ENCODE data around the gene COLEC11.
A peak's percentile ranks its signal among the peaks of the same experiment; 100 is the strongest.
"Not testable (repeated sequence)": the region's sequence is repeated elsewhere in the genome, so short reads cannot be mapped to it uniquely, and the experiment has no call there.

Gene COLEC11

GRCh38 chr2:3563521-3563976 lies 31.4 kb upstream of the COLEC11 start:
- in situ Hi-C loops (cut with MboI; ENCODE audit: low sequenced_read_pairs, unreplicated experiment): no loop called here
- TF ChIP-seq, protein P1, sequence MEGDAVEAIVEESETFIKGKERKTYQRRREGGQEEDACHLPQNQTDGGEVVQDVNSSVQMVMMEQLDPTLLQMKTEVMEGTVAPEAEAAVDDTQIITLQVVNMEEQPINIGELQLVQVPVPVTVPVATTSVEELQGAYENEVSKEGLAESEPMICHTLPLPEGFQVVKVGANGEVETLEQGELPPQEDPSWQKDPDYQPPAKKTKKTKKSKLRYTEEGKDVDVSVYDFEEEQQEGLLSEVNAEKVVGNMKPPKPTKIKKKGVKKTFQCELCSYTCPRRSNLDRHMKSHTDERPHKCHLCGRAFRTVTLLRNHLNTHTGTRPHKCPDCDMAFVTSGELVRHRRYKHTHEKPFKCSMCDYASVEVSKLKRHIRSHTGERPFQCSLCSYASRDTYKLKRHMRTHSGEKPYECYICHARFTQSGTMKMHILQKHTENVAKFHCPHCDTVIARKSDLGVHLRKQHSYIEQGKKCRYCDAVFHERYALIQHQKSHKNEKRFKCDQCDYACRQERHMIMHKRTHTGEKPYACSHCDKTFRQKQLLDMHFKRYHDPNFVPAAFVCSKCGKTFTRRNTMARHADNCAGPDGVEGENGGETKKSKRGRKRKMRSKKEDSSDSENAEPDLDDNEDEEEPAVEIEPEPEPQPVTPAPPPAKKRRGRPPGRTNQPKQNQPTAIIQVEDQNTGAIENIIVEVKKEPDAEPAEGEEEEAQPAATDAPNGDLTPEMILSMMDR (IDR thresholded peaks at IDR 0.05; ENCODE audit: borderline replicate concordance, control extremely low read depth, extremely low read depth, insufficient read depth, missing control alignments): no peak
- DNase-seq (ENCODE audit: low spot score): peak; percentile 63

DNA sequence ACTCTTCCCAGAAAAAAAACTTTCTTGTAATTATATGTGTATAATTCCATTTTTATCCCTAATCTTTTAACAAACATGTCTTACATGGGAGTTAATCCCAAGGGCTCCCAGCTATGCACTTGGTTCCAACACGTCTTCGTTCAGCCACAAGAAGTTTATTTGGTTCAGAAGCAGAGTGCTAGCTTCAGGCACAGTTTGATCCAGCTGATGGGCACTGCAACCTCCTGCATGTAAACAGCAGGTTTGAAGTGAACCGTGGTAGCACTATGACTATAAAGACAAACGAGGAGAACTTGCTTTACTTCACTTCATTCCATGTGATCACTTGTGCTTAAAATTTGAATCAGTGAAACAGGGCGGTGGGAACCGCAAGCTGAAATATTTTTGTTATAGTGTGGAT lies 29.8 kb upstream of the COLEC11 start:
- in situ Hi-C loops (cut with MboI; ENCODE audit: low sequenced_read_pairs, unreplicated experiment): no loop called here
- TF ChIP-seq, protein P1 (IDR thresholded peaks at IDR 0.05; ENCODE audit: borderline replicate concordance, control extremely low read depth, extremely low read depth, insufficient read depth, missing control alignments): no peak
- no peak for DNase-seq (ENCODE audit: low spot score)

- TF ChIP-seq, protein P1 (IDR thresholded peaks at IDR 0.05; ENCODE audit: borderline replicate concordance, control extremely low read depth, extremely low read depth, insufficient read depth, missing control alignments): no peak
- in situ Hi-C loops (cut with MboI; ENCODE audit: low sequenced_read_pairs, unreplicated experiment): no loop called here
- no peak for DNase-seq (ENCODE audit: low spot score)
These were observed 28.1 kb upstream of the COLEC11 start for GRCh38 chr2:3566806-3567205.

DNA sequence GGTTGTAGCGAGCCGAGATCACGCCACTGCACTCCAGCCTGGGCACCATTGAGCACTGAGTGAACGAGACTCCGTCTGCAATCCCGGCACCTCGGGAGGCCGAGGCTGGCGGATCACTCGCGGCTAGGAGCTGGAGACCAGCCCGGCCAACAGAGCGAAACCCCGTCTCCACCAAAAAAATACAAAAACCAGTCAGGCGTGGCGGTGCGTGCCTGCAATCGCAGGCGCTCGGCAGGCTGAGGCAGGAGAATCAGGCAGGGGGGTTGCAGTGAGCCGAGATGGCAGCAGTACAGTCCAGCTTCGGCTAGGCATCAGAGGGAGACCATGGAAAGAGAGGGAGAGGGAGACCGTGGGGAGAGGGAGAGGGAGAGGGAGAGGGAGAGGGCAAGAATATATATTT lies 25.3 kb upstream of the COLEC11 start:
- in situ Hi-C loops (cut with MboI; ENCODE audit: low sequenced_read_pairs, unreplicated experiment); DNase-seq (ENCODE audit: low spot score): not testable (repeated sequence)

DNA sequence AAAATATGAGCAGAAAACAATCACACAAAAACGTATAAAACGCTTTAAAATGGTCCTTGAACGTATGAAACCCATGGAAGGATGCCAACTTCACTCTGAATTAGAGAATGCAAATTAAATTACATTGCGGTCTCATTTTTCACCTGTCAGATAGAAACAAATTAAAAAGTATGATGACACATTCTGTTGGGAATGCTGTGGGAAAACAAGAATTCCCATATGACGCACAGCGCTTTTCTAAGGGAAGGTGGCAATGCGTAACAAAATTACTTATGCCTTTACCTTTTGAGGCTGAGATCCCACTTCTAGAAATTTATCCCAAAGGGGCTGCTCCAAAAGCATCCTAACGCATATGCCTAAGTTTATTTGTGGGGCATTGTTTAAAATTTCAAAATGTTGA lies 23.6 kb upstream of the COLEC11 start:
- in situ Hi-C loops (cut with MboI; ENCODE audit: low sequenced_read_pairs, unreplicated experiment): no loop called here
- DNase-seq (ENCODE audit: low spot score): no peak

DNA sequence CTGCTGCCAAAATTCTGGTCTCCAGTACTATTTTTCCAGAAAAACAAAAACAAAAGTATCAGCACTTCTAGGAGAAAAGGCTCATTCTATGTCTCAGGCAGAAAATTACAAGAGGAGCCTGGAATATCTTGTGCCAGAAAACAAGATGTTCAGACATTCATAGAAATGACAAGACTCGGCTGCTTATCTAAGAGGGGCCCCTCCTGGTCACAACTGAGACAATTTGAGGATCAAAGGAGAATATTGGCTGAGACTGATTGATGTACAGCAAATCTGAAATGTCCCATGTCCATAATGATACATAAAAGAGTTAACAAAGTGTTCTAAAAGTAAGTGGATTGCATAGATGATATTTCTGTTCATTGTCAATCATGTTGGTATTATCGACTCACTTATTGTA lies 22.3 kb upstream of the COLEC11 start:
- in situ Hi-C loops (cut with MboI; ENCODE audit: low sequenced_read_pairs, unreplicated experiment): no loop called here
- TF ChIP-seq, protein P1 (IDR thresholded peaks at IDR 0.05; ENCODE audit: borderline replicate concordance, control extremely low read depth, extremely low read depth, insufficient read depth, missing control alignments): no peak
- DNase-seq (ENCODE audit: low spot score): no peak

More for the DNA sequence above, 23.6 kb upstream of the COLEC11 start:
- TF ChIP-seq, protein P1 (IDR thresholded peaks at IDR 0.05; ENCODE audit: borderline replicate concordance, control extremely low read depth, extremely low read depth, insufficient read depth, missing control alignments): no peak

DNA sequence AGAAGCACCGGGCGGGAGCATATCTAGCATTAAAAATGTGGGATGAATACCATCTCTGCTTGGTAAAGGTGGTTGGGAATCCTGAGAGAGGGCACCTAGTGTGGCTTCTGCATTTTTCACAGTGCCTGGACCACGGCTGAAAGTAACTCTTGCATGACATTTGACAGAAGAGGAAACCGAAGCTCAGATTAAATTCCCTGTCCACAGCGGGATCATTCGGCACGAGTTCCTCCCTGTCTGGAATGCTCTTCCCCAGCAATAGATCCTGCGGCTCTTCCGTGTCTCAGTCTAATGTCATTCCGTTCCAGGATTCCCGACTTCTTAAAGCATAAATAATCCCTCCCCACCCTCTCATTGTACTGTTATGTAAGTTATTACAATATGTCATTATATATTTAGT lies 20.8 kb upstream of the COLEC11 start:
- no peak for DNase-seq (ENCODE audit: low spot score)
- in situ Hi-C loops (cut with MboI; ENCODE audit: low sequenced_read_pairs, unreplicated experiment): no loop called here
- TF ChIP-seq, protein P1 (IDR thresholded peaks at IDR 0.05; ENCODE audit: borderline replicate concordance, control extremely low read depth, extremely low read depth, insufficient read depth, missing control alignments): no peak
